Measurements from ENCODE around the gene ZBTB45. TPM values are rescaled to one million over a fixed set of nuclear protein-coding genes. Genes with fewer than 3 reads are reported as not detected.
A peak's percentile ranks its signal among the peaks of the same experiment; 100 is the strongest.

ZBTB45 gene
- total and polyA plus RNA-seq, 9 of the 15 experiments (the other 6 are each of a cell fraction or from before 2014, with no cell fraction given): 0.08 to 16.1 (median 1.8) TPM

DNA sequence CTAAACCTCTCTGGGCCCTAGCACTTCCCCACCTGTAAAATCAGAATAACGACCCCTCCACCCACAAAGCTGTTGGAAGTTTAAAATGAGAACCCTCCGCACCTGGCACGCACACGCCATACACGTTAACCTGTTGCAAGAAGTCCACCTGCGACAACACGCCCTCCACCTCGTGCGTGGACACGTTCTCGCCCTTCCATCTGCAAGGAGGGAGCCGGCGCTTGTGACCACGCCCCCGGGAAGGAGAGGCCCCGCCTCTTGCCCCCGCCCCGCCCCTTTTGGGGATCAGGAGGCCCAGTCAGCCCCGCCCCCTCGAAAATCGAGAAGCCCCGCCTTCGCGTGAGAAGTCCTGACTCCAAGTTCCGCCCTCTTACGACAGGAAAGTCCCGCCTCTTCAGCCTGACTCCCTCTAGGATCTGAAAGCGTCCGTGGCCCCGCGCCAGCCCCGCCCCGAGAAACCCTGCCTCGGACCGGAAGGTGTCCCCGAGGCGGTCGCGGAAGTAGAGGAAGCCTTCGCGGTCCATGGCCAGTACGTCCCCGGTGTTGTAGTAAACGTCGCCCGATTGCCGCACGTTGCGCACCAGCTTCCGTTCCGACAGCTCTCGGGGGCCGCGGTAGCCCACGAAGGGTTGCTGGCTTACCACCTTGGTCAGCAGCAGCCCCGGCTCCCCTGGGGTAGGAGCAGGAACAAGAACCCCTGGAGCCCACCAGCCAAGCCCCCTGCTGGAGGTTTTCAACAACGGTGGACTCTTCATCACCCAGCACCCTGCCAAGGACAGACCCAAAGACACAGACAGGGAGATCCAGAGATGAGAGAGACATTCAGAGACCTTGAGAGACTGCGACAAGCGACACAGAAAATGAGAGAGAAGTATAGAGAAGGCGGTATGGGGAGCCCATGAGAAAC lies 20.3 kb downstream of the ZBTB45 start (continued):
- TF ChIP-seq ELF1 (tag; IDR thresholded peaks at IDR 0.05): peak; percentile 91
- no peak for TF ChIP-seq ARID2 (IDR thresholded peaks at IDR 0.05)
- no peak for TF ChIP-seq PPARD (CRISPR knock-in tag; IDR thresholded peaks at IDR 0.05)
- TF ChIP-seq FIP1L1 (IDR thresholded peaks at IDR 0.05; ENCODE audit: low read depth, low read length, poor library complexity, severe bottlenecking): peak; percentile 94
- TF ChIP-seq JUN (IDR thresholded peaks at IDR 0.05; ENCODE audit: borderline replicate concordance, low read depth, low read length): peak; percentile 65; the same call in 1 of the 2 replicates
- no peak for TF ChIP-seq JUN (CRISPR knock-in tag; IDR thresholded peaks at IDR 0.05; ENCODE audit: borderline replicate concordance)
- TF ChIP-seq ZNF609 (CRISPR knock-in tag; IDR thresholded peaks at IDR 0.05; ENCODE audit: borderline replicate concordance): no peak
- TF ChIP-seq MTF1 (CRISPR knock-in tag; IDR thresholded peaks at IDR 0.05; ENCODE audit: borderline replicate concordance): no peak
- TF ChIP-seq GABPB1 (CRISPR knock-in tag; IDR thresholded peaks at IDR 0.05): peak; percentile 99
- no peak for TF ChIP-seq POLR3G (IDR thresholded peaks at IDR 0.05; ENCODE audit: extremely low read depth, insufficient read length, insufficient replicate concordance)
- 0 out of 2 replicates have a peak, but pooled peaks have one; percentile 23 for TF ChIP-seq DPF2 (IDR thresholded peaks at IDR 0.05)
- no peak for TF ChIP-seq KDM2B (CRISPR knock-in tag; IDR thresholded peaks at IDR 0.05)
- no peak for TF ChIP-seq ILK (tag; IDR thresholded peaks at IDR 0.05; ENCODE audit: borderline replicate concordance, low read depth)

Data from K562 (cell line).